Stimulated activated CD8-positive, alpha-beta memory T cell treated with anti-CD3 and anti-CD28 coated beads, Interleukin-12 subunit alpha, Interleukin-12 subunit beta, amount 100 ng/mL, for 4 hours (primary cell): ENCODE data around the gene BTD.
A peak's percentile ranks its signal among the peaks of the same experiment; 100 is the strongest.

Source experiments
- DNase-seq: peaks from one replicate; pipeline ENCODE4 v3.0.0-alpha.2; 2020; ENCODE audit warnings: low read depth

The BTD gene

DNA sequence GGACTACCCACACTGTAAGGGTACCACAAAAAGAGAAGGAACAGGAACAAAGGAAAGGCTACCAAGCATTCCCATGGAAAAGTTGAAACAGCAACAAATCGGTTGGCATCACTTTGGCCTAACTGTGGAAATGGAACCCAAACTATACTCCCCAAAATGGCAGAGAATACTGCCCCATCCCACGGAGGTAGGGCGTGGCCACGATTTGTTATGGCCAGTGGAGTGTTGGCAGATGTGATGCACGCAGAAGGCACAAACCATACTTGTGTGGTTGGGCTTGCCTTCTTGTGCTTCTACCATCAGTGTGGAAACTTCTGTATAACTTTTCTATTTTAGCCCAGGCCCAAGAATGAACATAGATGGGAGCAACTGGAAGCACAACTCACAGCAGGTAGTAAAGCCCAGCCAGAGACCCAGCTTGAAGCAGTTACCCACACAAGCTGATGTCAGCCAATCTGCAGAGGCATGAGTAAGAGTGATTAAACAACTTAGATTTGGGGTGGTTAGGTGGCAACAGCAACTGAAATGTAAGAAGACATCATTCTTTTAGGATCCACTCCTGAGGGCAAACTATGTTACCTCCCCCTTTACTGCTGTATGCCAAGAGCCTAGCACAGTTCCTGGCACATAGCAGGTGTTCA lies 64.1 kb downstream of the BTD start:
- no peak for DNase-seq

DNA sequence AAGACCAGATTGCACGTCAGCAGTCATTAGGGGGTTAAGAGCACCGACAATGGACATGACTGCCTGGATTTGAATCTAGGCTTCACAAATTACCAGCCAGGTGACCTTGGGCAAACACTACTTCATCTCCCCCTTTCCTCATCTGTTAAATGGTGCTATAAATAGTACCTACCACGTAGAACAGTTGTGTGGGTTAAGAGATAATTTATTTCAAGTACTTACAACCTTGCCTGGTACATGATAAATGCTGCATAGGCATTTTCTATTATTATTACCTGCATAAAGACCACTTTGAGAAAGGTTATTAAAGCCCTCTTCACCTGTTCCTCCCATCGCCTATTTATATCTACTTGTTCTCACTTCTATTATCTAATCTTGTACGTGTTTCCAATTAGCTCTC lies 64.7 kb downstream of the BTD start:
- DNase-seq: no peak

- DNase-seq: peak; percentile 12
Observed at GRCh38 chr3:15667484-15667883, 65.9 kb downstream of the BTD start.

DNA sequence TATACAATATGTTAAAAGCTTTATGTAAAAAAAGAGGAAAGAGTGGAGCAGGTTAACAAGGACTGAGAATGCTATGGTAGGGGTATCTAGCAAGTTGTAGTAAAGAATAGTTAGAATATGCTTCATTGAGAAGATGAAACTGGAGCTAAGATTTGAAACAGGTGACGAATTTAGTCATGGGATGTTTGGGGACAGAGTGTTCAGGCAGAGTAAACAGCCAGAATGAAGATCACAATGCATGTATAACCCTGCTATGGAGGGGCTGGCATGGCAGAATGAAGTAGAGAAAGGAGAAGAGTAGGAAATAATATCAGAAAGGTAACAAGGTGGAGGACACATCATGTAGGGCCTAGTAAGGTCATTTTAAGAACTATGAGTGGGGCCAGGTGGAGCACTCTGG lies 72.0 kb downstream of the BTD start:
- no peak for DNase-seq

DNA sequence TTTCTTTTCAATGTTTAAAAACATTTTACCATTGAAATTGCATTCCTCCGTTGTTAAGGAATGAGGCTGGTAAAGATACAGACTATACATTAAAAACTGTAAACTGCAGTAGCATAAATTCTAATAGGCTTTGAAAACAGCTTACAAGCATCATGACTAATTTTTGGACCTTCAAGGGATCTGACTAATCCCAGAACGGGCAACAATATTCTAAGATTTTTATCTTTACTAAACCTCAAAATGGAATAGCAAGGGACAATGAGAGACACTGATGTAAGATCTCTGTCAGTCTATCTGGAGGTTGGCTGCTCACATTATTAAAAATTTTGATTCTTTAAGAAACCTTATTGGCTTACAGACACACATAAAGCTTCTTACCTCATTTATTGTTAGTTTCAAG lies 74.7 kb downstream of the BTD start:
- DNase-seq: no peak

GRCh38 chr3:15679306-15679705 lies 77.8 kb downstream of the BTD start:
- no peak for DNase-seq

GRCh38 chr3:15681668-15682067 lies 80.1 kb downstream of the BTD start:
- no peak for DNase-seq

- DNase-seq: no peak
Observed at GRCh38 chr3:15682561-15683185, 81.1 kb downstream of the BTD start.

- no peak for DNase-seq
Observed at GRCh38 chr3:15683253-15683652, 81.7 kb downstream of the BTD start.

DNA sequence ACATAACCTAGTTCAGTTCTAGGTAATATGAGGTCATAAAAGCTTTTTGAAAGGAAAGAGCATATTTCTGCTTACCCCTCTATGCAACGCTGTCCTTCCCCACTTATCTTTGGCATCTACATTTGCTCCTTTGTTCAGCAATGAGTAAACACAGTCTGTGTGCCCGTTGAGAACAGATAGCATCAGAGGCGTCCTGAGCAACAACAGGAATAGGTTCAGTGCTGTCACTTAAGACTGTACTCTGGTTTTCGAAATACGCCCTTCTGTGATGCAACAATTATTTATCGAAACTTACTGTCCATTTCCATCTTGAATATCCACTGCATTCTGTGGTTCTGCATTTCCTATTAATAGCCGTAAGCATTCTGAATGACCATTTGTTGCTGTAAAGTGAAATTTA lies 84.4 kb downstream of the BTD start:
- no peak for DNase-seq

- DNase-seq: no peak
Observed at GRCh38 chr3:15690230-15690629, 88.7 kb downstream of the BTD start.

- DNase-seq: no peak
Observed at GRCh38 chr3:15690748-15691147, 89.2 kb downstream of the BTD start.

GRCh38 chr3:15693355-15693754 lies 91.8 kb downstream of the BTD start:
- no peak for DNase-seq

DNA sequence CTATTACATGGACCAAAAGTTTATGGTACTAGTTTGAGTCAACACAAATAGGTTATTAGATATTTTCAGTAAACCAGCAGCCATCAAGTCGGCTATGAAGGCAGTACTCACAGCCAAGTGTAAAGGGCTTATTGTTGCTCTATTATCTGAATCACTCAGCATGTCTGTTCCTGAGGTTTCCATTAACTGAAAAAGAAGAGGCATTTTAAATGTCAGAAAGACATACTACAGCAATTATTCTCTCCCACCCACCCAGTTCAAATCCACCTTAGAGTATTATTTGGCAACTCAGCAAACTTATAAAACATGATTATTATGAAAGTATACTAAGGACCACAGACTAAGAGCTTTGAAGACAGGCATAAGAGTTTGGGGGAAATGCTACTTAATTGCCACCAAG lies 93.1 kb downstream of the BTD start:
- no peak for DNase-seq
